HG03159 (cell line): ENCODE measurements around the gene KRTAP6-3.

Experiments used
- ATAC-seq: cut with Tn5 transposase; IDR thresholded peaks from one replicate; pipeline ENCODE4 v1.9.1; 2021; ENCODE audit warnings: mild to moderate bottlenecking, moderate library complexity; ENCODE audit not compliant: unreplicated experiment

KRTAP6-3 gene

DNA sequence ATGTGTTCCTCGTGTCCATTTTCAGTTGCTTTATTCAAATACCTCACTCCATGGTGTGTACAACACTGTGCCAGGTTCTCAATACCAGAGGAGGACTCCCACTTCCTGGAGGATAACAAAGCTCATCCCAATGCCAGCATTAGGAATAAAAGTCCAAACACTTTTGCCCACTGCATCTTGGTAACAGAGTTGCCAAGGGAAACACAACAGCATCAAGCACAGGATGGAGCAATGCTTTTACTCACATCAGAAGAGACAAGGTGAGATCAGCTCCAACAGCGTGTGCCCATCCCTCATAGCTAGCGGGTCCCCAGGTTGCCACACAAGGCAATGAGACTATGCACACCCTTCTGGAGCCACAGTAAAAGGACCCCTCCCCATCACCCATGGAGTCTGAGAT is 31.1 kb downstream of the KRTAP6-3 start:
- ATAC-seq, result no peak

DNA sequence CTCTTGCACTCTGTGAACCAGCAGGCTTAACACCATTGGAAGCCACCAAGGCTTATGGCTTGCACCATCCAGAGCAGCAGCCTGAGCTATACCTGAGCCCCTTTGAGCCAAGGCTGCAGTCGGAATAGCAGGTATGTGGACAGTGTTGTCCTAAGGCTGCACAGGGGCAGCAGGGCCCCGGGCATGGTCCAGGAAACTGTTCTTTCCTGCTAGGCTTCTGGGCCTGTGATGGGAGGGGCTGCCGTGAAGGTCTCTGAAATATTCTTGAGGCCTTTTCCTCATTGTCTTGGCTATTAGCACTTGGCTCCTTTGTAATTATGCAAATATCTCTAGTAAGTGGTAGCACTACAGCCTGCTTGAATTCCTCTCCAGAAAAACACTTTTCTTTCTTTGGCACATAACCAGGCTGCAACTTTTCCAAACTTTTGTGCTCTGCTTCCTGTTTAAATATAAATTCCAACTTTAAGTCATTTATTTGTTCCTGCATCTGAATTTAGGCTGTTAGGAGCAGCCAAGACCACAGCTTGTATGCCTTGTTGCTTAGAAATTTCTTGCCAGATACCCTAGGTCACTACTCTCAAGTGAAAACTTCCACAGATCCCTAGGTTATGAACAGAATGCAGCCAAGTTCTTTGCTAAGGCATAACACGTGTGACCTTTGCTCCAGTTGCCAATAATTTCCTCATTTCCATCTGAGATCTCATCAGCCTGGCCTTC is 33.4 kb downstream of the KRTAP6-3 start:
- ATAC-seq, result no peak

GRCh38 chr21:30628109-30628508 is 35.9 kb downstream of the KRTAP6-3 start:
- no peak for ATAC-seq

GRCh38 chr21:30629200-30629599 is 37.0 kb downstream of the KRTAP6-3 start:
- ATAC-seq, result no peak

DNA sequence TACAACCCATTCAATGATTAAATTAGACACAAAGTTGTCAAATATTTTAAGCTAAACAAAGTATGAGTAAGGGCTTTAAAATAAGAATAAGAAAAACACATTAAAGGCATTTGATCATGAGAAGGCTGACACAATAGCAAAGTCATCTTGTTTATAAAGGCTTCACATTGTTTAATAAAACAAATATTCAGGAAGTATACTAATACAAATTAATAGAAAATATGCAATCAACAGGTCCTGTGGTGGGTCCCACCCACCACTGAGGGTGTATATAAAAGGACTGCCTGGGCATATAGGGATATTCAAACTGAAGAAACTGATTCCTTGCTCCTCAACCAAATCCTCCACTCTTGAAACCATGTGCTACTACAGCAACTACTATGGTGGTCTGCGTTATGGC is 42.7 kb downstream of the KRTAP6-3 start, which contains the start of gene KRTAP20-2:
TSS of gene KRTAP20-2 (plus strand) at position 301 of the 400 bp plus-strand sequence. CDS start at position 359, 58 bp downstream.
- ATAC-seq, result no peak

GRCh38 chr21:30638686-30639085 is 46.4 kb downstream of the KRTAP6-3 start:
- no peak for ATAC-seq

GRCh38 chr21:30642564-30642963 is 50.3 kb downstream of the KRTAP6-3 start, which contains the start of gene KRTAP20-3:
Gene KRTAP20-3, plus strand, starts transcription at chr21:30642864.
- ATAC-seq, result no peak
